ENCODE data around the gene CTSH.
"Not testable (repeated sequence)": the region's sequence is repeated elsewhere in the genome, so short reads cannot be mapped to it uniquely, and the experiment has no call there.

Gene CTSH

GRCh38 chr15:78938658-78939488, 6.0 kb downstream of the CTSH start:
- DNase-seq: no peak

- DNase-seq: no peak
These were observed 7.6 kb downstream of the CTSH start for GRCh38 chr15:78937132-78937739.

GRCh38 chr15:78934655-78935023, 10.2 kb downstream of the CTSH start:
- DNase-seq: no peak

- DNase-seq: no peak
These were observed 10.8 kb downstream of the CTSH start for GRCh38 chr15:78933823-78934654.

- no peak for DNase-seq
These were observed 11.5 kb downstream of the CTSH start for GRCh38 chr15:78933187-78933822.

- DNase-seq: no peak
These were observed 12.5 kb downstream of the CTSH start for GRCh38 chr15:78932258-78932808.

- no peak for DNase-seq
These were observed 13.2 kb downstream of the CTSH start for GRCh38 chr15:78931439-78932257.

GRCh38 chr15:78930577-78931388, 14.1 kb downstream of the CTSH start:
- no peak for DNase-seq

GRCh38 chr15:78929536-78930264, 15.1 kb downstream of the CTSH start:
- no peak for DNase-seq

- no peak for DNase-seq
These were observed 16.2 kb downstream of the CTSH start for GRCh38 chr15:78928616-78929093.

- not testable (repeated sequence) for DNase-seq
These were observed 16.7 kb downstream of the CTSH start for GRCh38 chr15:78928176-78928575.

- DNase-seq: no peak
These were observed 17.6 kb downstream of the CTSH start for GRCh38 chr15:78927077-78927790.

GRCh38 chr15:78925956-78926743, 18.7 kb downstream of the CTSH start:
- DNase-seq: no peak

GRCh38 chr15:78925076-78925624, 19.7 kb downstream of the CTSH start:
- no peak for DNase-seq

- no peak for DNase-seq
These were observed 21.1 kb downstream of the CTSH start for GRCh38 chr15:78923480-78924360.

- no peak for DNase-seq
These were observed 21.8 kb downstream of the CTSH start for GRCh38 chr15:78923015-78923414.

GRCh38 chr15:78922527-78922926, 22.3 kb downstream of the CTSH start:
- DNase-seq: no peak

Data from activated naive CD4-positive, alpha-beta T cell treated with anti-CD3 and anti-CD28 coated beads, Interleukin-2, amount 50 U/mL, for 16 hours (primary cell).